ENCODE results near the gene ERC2. TPM values are rescaled to one million over a fixed set of nuclear protein-coding genes. Genes with fewer than 3 reads are reported as not detected.

Gene ERC2
- total and polyA plus RNA-seq, 2 of the 8 experiments (the other 6 are each of a cell fraction or from before 2014, with no cell fraction given): 16.4 to 22.8 TPM

DNA sequence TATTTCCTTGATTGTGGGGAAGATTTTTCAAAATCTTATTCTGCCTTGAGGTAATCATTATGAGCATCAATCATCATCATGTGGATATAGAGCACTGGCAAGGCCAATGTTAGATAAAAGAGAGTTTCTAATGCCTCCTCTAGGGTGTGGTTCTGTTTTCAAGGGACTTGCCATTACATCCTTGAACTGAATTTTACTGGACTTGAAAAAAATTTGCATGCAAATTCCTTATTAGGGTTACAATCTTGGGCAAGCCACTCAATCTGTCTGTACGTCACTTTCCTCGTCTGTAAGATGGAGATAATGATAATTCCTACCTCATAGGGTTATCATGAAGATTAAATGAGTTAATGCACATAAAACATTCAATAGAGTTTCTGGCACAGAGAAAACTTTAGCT, 825.0 kb downstream of the ERC2 start:
- no peaks in the 10 kb centered on the region for H4K20me1 ChIP-seq (replicated peaks in 1 of 2; ENCODE audit: control insufficient read depth in 1 of 2, insufficient read depth in 2 of 2, low read length in 2 of 2)
- H3K79me2 ChIP-seq (ENCODE audit: control insufficient read depth in 1 of 2, insufficient read depth in 2 of 2, low read length in 2 of 2): no peaks in the 10 kb centered on the region
- no peak overlapping the region for H3K23ac ChIP-seq (ENCODE audit: insufficient read length)
- CTCF ChIA-PET (ENCODE audit: partially characterized antibody): interaction anchor here (1.1 kb wide), 1 partner anchor 11 kb away, joined by 3 read pairs; no protein-coding TSS in a partner anchor
- H4K5ac ChIP-seq (ENCODE audit: insufficient read length, low read depth, low read length): no peak overlapping the region
- no peak overlapping the region for H3K14ac ChIP-seq (ENCODE audit: insufficient read length)
- POLR2A ChIA-PET (ENCODE audit: partially characterized antibody): no interaction called here
- H3K9ac ChIP-seq (replicated peaks in 1 of 4; ENCODE audit: extremely low read depth in 1 of 4, low read depth in 3 of 4, low read length in 3 of 4): no peak overlapping the region
- H3K4me2 ChIP-seq (ENCODE audit: insufficient read depth in 1 of 2, low read depth in 2 of 2, low read length in 2 of 2): no peak overlapping the region
- H2BK5ac ChIP-seq (ENCODE audit: low read depth, low read length): no peak overlapping the region
- H3K4me1 ChIP-seq (replicated peaks in 1 of 4; ENCODE audit: control insufficient read depth in 3 of 4, insufficient read depth in 4 of 4, low read length in 3 of 4): peaks cover 9 to 18% (median 14%) of the 10 kb centered on the region in 4 experiments
- no peak overlapping the region for H3K4ac ChIP-seq (replicated peaks; ENCODE audit: insufficient read length, low read depth, low read length)
- H2AK5ac ChIP-seq (ENCODE audit: low read depth, low read length): no peak overlapping the region
- no peak overlapping the region for H2BK12ac ChIP-seq (ENCODE audit: low read depth, low read length)
- TF ChIP-seq SP1 (IDR thresholded peaks at IDR 0.05; ENCODE audit: low read depth, low read length) (no peak), TAF1 (IDR thresholded peaks at IDR 0.05; ENCODE audit: low read depth, low read length) (no peak), JUND (IDR thresholded peaks at IDR 0.05; ENCODE audit: low read length) (no peak), TCF12 (IDR thresholded peaks at IDR 0.05; ENCODE audit: low read depth, low read length) (no peak), FOSL1 (IDR thresholded peaks at IDR 0.05; ENCODE audit: insufficient read depth, low read depth, low read length) (no peak), POLR2AphosphoS5 (IDR thresholded peaks at IDR 0.05; ENCODE audit: low read depth, low read length) (no peak)
- TF ChIP-seq, protein P1, sequence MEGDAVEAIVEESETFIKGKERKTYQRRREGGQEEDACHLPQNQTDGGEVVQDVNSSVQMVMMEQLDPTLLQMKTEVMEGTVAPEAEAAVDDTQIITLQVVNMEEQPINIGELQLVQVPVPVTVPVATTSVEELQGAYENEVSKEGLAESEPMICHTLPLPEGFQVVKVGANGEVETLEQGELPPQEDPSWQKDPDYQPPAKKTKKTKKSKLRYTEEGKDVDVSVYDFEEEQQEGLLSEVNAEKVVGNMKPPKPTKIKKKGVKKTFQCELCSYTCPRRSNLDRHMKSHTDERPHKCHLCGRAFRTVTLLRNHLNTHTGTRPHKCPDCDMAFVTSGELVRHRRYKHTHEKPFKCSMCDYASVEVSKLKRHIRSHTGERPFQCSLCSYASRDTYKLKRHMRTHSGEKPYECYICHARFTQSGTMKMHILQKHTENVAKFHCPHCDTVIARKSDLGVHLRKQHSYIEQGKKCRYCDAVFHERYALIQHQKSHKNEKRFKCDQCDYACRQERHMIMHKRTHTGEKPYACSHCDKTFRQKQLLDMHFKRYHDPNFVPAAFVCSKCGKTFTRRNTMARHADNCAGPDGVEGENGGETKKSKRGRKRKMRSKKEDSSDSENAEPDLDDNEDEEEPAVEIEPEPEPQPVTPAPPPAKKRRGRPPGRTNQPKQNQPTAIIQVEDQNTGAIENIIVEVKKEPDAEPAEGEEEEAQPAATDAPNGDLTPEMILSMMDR (IDR thresholded peaks at IDR 0.05; ENCODE audit: control extremely low read depth in 1 of 3, insufficient read depth in 1 of 3, low read depth in 1 of 3, low read length in 3 of 3): no peak
- FAIRE-seq (no peak), DNase-seq (ENCODE audit: low read depth in 1 of 2, low spot score in 2 of 2) (no peak)
- H2BK120ac ChIP-seq (replicated peaks; ENCODE audit: low read depth, low read length): no peak overlapping the region
- 98% methylated on average over 2 of the region's 2 CpGs; no CpG with 5 or more reads in 1 of the 2 experiments for WGBS, 2 experiments (ENCODE audit: extremely low coverage in 1 of 2, insufficient coverage in 1 of 2, insufficient read length in 1 of 2, insufficient replicate concordance in 2 of 2, low coverage in 1 of 2, low lambda C conversion rate in 2 of 2, missing lambda C conversion rate in 1 of 2)
- H3K27ac ChIP-seq (ENCODE audit: low read depth, low read length): no peak overlapping the region
- no peaks in the 10 kb centered on the region for H3K9me3 ChIP-seq (ENCODE audit: insufficient read depth in 2 of 2, low read depth in 1 of 2, low read length in 1 of 2)
- no peak overlapping the region for H2BK20ac ChIP-seq (ENCODE audit: low read length)
- H3K27me3 ChIP-seq (replicated peaks in 1 of 4; ENCODE audit: control insufficient read depth in 3 of 4, extremely low read depth in 1 of 4, insufficient read depth in 3 of 4, low read length in 3 of 4): no peaks in the 10 kb centered on the region
- H3K56ac ChIP-seq (replicated peaks; ENCODE audit: insufficient read length, low read depth, low read length): no peak overlapping the region
- H3K18ac ChIP-seq (ENCODE audit: extremely low read depth, low read length): no peak overlapping the region
- H3K4me3 ChIP-seq (ENCODE audit: extremely low read depth in 1 of 4, insufficient read depth in 2 of 4, low read depth in 3 of 4, low read length in 4 of 4): no peak overlapping the region
- H4K91ac ChIP-seq (replicated peaks; ENCODE audit: insufficient read length, low read length): no peak overlapping the region
- H3K36me3 ChIP-seq (ENCODE audit: control insufficient read depth in 2 of 4, insufficient read depth in 4 of 4, low read length in 3 of 4): no peaks in the 10 kb centered on the region
- H4K8ac ChIP-seq (ENCODE audit: extremely low read depth, insufficient read depth, low read length): no peak overlapping the region
- H3K23me2 ChIP-seq (ENCODE audit: low read depth, low read length): no peaks in the 10 kb centered on the region
- H3K79me1 ChIP-seq (ENCODE audit: low read depth, low read length): no peaks in the 10 kb centered on the region
- H2BK15ac ChIP-seq (ENCODE audit: low read length): no peak overlapping the region
- H2AFZ ChIP-seq (ENCODE audit: low read length): no peak overlapping the region

All from H1 (cell line).